HS-5 (cell line): ENCODE data around the gene KIF5C.

Source experiments
- DNase-seq: peaks from one replicate; pipeline ENCODE4 v3.0.0-alpha.2; 2012; ENCODE audit warnings: low read depth

Gene KIF5C

GRCh38 chr2:148990968-148991367 lies 115.9 kb downstream of the KIF5C start:
- DNase-seq, result no peak

GRCh38 chr2:148992448-148992847 lies 117.4 kb downstream of the KIF5C start:
- DNase-seq, result no peak

DNA sequence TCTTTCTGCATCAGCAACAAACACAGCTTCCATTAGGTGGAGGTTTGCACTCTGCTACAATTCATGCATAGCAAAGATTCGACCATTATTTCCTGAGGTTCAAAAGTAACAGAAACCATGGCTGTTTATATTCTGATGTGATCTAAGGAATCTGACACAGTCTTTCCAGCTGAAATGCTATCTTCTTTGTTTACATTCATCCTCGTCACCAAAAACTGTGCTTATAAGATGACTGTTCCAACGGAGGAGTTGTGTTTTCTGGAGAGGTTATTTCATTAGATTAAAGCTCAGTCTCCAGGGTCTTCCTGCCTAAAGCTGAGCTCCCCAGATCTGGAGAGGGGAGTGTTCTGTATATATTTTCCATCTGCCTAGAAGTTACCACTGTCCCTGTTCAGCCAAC lies 118.3 kb downstream of the KIF5C start:
- no peak for DNase-seq

- no peak for DNase-seq
Measured at GRCh38 chr2:148994341-148994740, 119.3 kb downstream of the KIF5C start.

DNA sequence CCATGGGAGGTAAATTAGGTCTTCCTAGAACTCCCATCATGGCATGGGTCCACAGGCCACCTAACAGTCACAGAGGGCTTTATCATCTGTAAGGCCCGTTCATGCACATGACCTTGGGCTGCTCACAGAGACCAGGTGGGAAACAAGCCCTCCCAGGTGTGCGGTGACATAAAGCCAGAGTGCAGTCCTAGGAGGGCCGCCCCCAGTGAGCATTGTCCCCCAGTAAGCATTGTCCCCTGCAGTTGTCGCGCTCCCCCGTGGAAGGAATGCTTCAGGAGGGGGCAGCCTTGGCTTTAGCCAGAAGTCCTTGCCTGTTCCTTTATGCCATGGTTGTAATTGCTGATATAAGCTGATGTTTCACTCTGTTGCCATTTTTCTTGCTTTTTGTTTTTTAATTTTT lies 121.8 kb downstream of the KIF5C start:
- DNase-seq, result no peak

GRCh38 chr2:148998165-148998830 lies 123.3 kb downstream of the KIF5C start:
- DNase-seq, result no peak

GRCh38 chr2:148998831-148999200 lies 123.8 kb downstream of the KIF5C start:
- no peak for DNase-seq

- DNase-seq, result no peak
Measured at GRCh38 chr2:148999451-148999921, 124.5 kb downstream of the KIF5C start.

DNA sequence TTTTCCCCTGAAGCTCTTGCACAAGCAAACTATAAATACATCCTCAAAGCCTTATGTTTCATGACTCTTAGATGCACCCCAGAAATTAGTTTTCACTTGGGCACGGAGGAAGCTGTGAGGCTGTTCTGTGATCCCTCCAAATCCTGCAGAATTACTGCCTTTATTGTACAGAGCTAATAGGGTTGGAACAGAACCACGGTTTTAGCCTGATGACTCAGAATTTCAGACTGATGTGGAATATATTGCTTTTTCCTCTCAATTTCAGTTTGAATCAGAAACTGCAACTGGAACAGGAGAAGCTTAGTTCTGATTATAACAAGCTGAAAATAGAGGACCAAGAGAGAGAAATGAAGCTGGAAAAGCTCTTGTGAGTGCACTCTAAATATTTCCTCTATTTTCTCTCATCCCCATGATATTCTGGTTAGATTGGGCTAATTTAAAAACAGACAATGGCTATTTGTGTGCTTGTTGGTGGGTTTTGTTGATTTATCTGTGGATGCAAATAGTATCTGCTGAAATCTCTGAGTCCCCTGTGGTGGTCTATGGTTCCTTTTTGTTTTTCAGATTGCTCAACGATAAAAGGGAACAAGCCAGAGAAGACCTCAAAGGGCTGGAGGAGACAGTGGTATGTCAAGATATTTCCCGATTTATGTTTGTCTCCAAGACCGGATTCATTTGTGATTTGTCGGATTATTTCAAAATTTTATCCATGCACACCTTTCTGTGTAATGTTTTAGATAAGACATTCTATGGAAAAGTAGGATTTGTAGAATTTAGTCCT lies 125.3 kb downstream of the KIF5C start:
- DNase-seq, result no peak

DNA sequence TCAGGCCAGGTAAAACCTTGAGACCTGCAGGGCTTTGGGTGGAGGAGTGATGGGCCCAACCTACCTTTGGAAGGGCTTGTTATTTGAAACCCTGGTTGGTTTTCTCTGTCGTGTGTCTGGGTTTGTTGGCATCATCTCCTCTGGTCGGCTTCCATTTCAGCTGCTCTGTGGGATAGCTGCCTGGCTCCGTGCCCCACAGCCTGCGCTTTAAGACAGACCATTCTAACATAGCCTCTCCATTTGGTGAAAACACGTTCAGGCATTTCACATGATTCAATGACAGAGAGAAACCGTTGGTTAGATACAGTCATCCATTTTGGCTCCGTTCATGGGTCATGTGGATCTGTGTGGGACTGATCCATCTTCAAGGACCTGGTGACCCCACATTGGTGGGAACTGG lies 126.5 kb downstream of the KIF5C start:
- no peak for DNase-seq

DNA sequence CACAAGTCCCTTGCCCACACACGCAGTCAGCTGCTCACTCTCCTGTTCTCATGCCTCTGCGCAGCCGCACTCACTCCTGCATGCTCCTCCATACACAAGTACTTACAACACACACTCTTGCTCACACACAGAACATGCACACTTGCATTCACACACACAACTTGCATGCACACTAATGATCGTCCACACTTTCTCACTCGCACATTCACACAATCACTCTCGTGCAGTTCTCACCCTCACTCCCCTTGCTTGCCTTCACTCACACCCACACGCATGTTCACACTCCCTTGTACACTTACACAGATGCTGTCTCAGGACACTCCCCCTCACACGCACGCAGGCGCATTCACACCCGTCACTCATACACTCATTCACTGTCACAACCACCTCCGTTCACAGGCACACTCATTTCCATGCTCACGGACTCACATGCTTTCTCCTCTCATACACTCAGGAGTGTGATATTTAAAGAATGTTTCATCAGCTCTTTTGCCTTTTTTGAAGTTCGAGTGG lies 127.4 kb downstream of the KIF5C start:
- no peak for DNase-seq

- no peak for DNase-seq
Measured at GRCh38 chr2:149002891-149003740, 128.1 kb downstream of the KIF5C start.

DNA sequence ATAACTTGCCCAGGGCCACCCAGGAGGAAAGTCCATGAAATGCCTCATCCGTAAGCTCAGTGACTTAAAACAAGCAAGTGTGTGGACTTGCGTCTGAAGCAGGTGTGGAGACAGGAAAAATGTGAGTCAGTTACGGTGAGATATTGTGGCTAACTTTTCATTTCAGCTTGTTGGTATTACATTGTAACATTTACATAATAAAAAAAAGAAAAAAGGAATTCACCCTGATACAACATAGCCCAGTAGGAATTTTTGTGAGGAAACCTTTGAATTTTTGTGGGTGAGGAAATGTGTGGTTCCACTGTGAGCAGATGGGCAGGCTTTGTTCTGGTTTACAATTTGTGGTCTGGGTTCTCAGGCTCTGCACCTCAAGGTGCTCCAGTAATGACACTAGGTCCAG lies 129.8 kb downstream of the KIF5C start:
- no peak for DNase-seq

DNA sequence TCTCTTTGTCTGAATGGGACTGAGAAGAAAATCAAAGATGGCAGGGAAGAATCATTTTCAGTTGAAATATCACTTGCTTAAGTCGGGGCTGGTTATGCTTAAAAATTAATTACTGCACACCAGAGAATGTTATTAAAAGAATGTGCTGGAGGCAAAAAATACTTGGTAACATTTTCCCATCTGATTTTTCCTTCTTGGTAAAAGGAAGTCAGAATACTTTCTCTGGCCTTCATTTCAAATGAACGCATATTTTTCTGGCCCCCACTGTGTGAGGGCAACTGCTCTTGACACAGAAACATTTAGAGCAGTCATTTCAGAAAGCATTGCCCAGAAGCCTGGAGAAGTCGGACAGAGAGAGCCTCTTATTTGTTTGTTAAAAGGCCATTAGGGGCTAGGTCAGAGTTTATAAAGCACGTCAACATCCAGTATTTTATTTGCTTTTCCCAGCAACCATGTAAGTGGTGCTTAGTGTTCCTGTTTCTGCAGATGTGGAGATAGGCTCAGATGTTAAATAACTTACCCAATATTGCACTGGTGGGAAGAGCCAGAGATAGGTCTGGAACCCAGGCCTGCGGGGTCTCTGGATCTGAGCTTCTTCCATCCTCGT lies 130.5 kb downstream of the KIF5C start:
- no peak for DNase-seq

DNA sequence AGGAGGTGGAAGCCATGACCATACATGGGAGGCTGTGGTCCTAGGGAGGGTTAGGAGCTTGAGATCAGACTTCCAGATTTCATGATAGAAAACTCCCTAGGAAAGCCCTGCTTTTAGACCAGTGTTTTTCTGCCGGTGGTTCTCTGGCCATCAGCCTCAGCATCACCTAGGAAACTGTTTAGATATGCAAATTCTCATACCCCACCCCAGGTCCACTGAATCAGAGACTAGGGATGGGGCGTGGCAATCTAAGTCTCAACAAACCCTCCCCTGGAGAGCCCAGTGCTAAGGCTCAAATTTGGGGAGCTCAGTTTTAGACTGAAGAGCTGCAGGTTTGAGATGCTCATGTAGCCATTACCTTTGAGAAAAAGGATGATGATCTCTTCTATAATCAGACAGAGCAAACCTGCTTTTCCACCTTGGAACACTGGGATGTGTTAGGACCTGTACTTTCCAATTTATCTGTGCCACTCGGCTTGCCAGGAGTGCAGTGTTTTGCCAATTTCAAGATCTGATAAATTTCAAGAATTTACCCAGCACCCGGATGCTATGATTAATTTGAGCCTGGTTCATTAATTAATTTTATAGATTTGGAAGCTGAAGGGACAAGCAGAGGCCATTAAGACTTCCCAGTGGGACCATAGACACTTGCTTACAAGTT lies 132.0 kb downstream of the KIF5C start:
- DNase-seq, result no peak

DNA sequence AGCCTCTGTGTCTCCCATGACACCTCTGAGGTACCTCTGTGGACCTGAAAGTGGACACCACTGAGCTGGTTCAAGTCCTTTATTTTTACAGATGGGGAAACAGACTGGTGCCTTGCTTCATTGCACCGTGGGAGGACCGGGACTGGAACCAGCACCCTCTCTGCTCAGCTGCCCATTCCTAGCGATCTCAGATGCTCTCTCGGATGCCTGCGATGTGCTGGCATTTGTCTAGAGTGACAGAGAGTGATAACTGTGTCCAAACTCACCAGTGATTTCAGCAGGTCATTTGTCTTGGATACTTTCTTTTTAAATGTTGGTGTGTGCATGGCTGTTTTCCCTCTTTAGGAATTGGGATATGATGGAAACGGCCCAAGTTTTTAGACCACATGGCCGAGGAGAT lies 133.4 kb downstream of the KIF5C start:
- DNase-seq, result no peak

GRCh38 chr2:149009576-149010461 lies 134.8 kb downstream of the KIF5C start:
- no peak for DNase-seq

GRCh38 chr2:149012545-149012944 lies 137.5 kb downstream of the KIF5C start:
- no peak for DNase-seq

GRCh38 chr2:149015501-149015900 lies 140.5 kb downstream of the KIF5C start:
- DNase-seq, result no peak

DNA sequence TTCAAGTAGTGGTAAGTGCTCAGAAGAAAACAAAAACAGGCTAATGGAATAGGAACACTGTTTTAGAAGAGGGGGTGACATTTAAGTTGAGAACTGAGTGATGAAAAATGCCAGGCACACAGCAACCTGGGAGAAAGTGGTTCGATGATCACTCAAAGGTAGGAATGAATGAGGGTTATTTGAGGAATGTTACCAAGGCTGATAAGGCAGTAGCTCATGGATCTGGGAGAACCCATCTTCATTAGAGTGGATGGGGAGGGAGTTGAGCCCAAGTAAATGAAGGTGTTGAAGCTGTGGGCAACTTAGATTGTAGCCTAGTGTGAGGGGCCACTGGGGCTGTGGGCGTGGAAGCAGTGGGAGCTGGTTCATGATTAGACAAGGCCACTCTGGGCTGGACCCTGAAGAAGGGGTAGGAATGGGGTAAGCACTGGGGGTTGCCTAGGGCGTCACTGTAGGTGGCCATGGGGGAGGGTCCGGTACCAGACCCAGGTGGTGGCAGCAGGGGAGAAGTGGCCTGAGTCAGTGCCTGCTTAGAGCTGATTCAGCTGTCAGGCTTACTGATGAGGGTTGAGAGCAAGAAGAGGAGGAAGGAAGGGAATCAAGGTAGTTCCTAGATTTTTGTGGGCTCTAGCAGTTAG lies 141.0 kb downstream of the KIF5C start:
- DNase-seq, result no peak
